ENCODE results near the gene MB. TPM values are rescaled to one million over a fixed set of nuclear protein-coding genes. Genes with fewer than 3 reads are reported as not detected.

Gene MB
- total RNA-seq, 2 donors from 2014 or later = 1.3 TPM; not detected in 1

GRCh38 chr22:35593891-35594470 lies 23.1 kb downstream of the MB start:
- peaks cover 16% of the 10 kb centered on the region for H3K4me1 ChIP-seq
- H3K27me3 ChIP-seq = no peaks in the 10 kb centered on the region
- WGBS, 2 donors = 81 to 90% methylated on average over 13 to 14 of the region's 14 CpGs
- ATAC-seq = no peak
- no peaks in the 10 kb centered on the region for H3K36me3 ChIP-seq (replicated peaks in 1 of 2; ENCODE audit: insufficient read depth in 1 of 2, low read depth in 2 of 2)
- no peak for DNase-seq
- H3K9me3 ChIP-seq = no peaks in the 10 kb centered on the region
- H3K27ac ChIP-seq = no peak overlapping the region
- H3K4me3 ChIP-seq = no peak overlapping the region
- TF ChIP-seq POLR2A (IDR thresholded peaks at IDR 0.05) = no peak
- no peak for TF ChIP-seq CTCF (IDR thresholded peaks at IDR 0.05)
- intact Hi-C loops (cut with DNase I) = no loop called here

GRCh38 chr22:35593071-35593890 lies 23.8 kb downstream of the MB start:
- 57 to 66% methylated on average over 3 of the region's 3 CpGs for WGBS, 2 donors
- no peaks in the 10 kb centered on the region for H3K36me3 ChIP-seq (replicated peaks in 1 of 2; ENCODE audit: insufficient read depth in 1 of 2, low read depth in 2 of 2)

GRCh38 chr22:35592418-35592967 lies 24.6 kb downstream of the MB start:
- WGBS, 2 donors = 55 to 88% methylated on average over 3 to 4 of the region's 4 CpGs
- H3K27ac ChIP-seq = no peak overlapping the region
- no peak for ATAC-seq

More at GRCh38 chr22:35593071-35593890, 23.8 kb downstream of the MB start:
- intact Hi-C loops (cut with DNase I) = no loop called here
- H3K27me3 ChIP-seq = no peaks in the 10 kb centered on the region
- peaks cover 16% of the 10 kb centered on the region for H3K4me1 ChIP-seq
- DNase-seq = no peak
- no peak overlapping the region for H3K4me3 ChIP-seq
- no peak for ATAC-seq
- TF ChIP-seq CTCF (IDR thresholded peaks at IDR 0.05) = no peak
- no peak overlapping the region for H3K27ac ChIP-seq
- no peaks in the 10 kb centered on the region for H3K9me3 ChIP-seq

GRCh38 chr22:35591714-35592417 lies 25.3 kb downstream of the MB start:
- H3K27ac ChIP-seq = no peak overlapping the region

More at GRCh38 chr22:35592418-35592967, 24.6 kb downstream of the MB start:
- DNase-seq = no peak
- Histone ChIP-seq H3K4me3 (no peak overlapping the region), H3K27me3 (no peaks in the 10 kb centered on the region), H3K4me1 (peaks cover 10% of the 10 kb centered on the region), H3K36me3 (replicated peaks in 1 of 2; ENCODE audit: insufficient read depth in 1 of 2, low read depth in 2 of 2) (no peaks in the 10 kb centered on the region), H3K9me3 (no peaks in the 10 kb centered on the region)
- intact Hi-C loops (cut with DNase I) = no loop called here
- TF ChIP-seq POLR2A (IDR thresholded peaks at IDR 0.05) = no peak

More at GRCh38 chr22:35591714-35592417, 25.3 kb downstream of the MB start:
- WGBS, 2 donors = 89 to 94% methylated on average over 10 to 14 of the region's 14 CpGs
- DNase-seq (no peak), ATAC-seq (no peak)
- intact Hi-C loops (cut with DNase I) = no loop called here
- no peak overlapping the region for H3K4me3 ChIP-seq
- H3K4me1 ChIP-seq = peaks cover 4% of the 10 kb centered on the region
- no peak for TF ChIP-seq CTCF (IDR thresholded peaks at IDR 0.05)
- no peak for TF ChIP-seq POLR2A (IDR thresholded peaks at IDR 0.05)
- H3K9me3 ChIP-seq = no peaks in the 10 kb centered on the region
- H3K27me3 ChIP-seq = no peaks in the 10 kb centered on the region
- H3K36me3 ChIP-seq (replicated peaks in 1 of 2; ENCODE audit: insufficient read depth in 1 of 2, low read depth in 2 of 2) = no peaks in the 10 kb centered on the region
